ENCODE measurements around the gene UBE2E3. TPM values are rescaled to one million over a fixed set of nuclear protein-coding genes. Genes with fewer than 3 reads are reported as not detected.
"Not testable (repeated sequence)": the region's sequence is repeated elsewhere in the genome, so short reads cannot be mapped to it uniquely, and the experiment has no call there.

The UBE2E3 gene
- total RNA-seq, 2 experiments from 2014 or later = 26.7 to 29.4 TPM

- DNase-seq (peak; percentile 30), ATAC-seq (peak; percentile 92)
- H3K27ac Mint-ChIP-seq = no peak overlapping the region
- no peaks in the 10 kb centered on the region for H3K9me3 Mint-ChIP-seq
- intact Hi-C loops (cut with micrococcal nuclease) = loop anchor here (1.0 kb wide), 1 partner anchor 638 kb away; no protein-coding TSS in a partner anchor
- H3K4me1 Mint-ChIP-seq (ENCODE audit: low read depth) = peaks cover 7% of the 10 kb centered on the region
- CTCF ChIA-PET = interaction anchor here (0.6 to 1.5 kb wide), 5 partner anchors 28 to 639 kb away, joined by 3 to 7 read pairs (median 4); no protein-coding TSS in a partner anchor
- POLR2A ChIA-PET = no interaction called here
- H3K36me3 Mint-ChIP-seq (ENCODE audit: low read depth) = no peaks in the 10 kb centered on the region
- no peaks in the 10 kb centered on the region for H3K27me3 Mint-ChIP-seq
- TF ChIP-seq CTCF (IDR thresholded peaks at IDR 0.05) = peak; percentile 86
- no peak overlapping the region for H3K4me3 Mint-ChIP-seq
Observed at GRCh38 chr2:181077128-181077709, 96.8 kb downstream of the UBE2E3 start.

GRCh38 chr2:181083140-181083539 lies 102.7 kb downstream of the UBE2E3 start:
- H3K9me3 Mint-ChIP-seq = no peaks in the 10 kb centered on the region
- no peak for ATAC-seq

GRCh38 chr2:181085734-181086133 lies 105.3 kb downstream of the UBE2E3 start:
- ATAC-seq (no peak), DNase-seq (no peak)
- H3K27ac Mint-ChIP-seq = no peak overlapping the region
- intact Hi-C loops (cut with micrococcal nuclease) = no loop called here
- H3K36me3 Mint-ChIP-seq (ENCODE audit: low read depth) = no peaks in the 10 kb centered on the region
- no peaks in the 10 kb centered on the region for H3K9me3 Mint-ChIP-seq
- H3K4me3 Mint-ChIP-seq = no peak overlapping the region
- CTCF ChIA-PET = interaction anchor here (0.9 to 2.5 kb wide), 3 partner anchors 19 to 629 kb away, joined by 5 to 13 read pairs (median 7); no protein-coding TSS in a partner anchor
- POLR2A ChIA-PET = no interaction called here
- no peaks in the 10 kb centered on the region for H3K27me3 Mint-ChIP-seq
- no peak for TF ChIP-seq CTCF (IDR thresholded peaks at IDR 0.05)
- H3K4me1 Mint-ChIP-seq (ENCODE audit: low read depth) = no peaks in the 10 kb centered on the region

More at GRCh38 chr2:181083140-181083539, 102.7 kb downstream of the UBE2E3 start:
- CTCF ChIA-PET = no interaction called here
- no peak for DNase-seq
- Mint-ChIP-seq H3K4me3 (no peak overlapping the region), H3K27me3 (no peaks in the 10 kb centered on the region), H3K27ac (no peak overlapping the region), H3K36me3 (ENCODE audit: low read depth) (no peaks in the 10 kb centered on the region), H3K4me1 (ENCODE audit: low read depth) (no peaks in the 10 kb centered on the region)
- intact Hi-C loops (cut with micrococcal nuclease) = no loop called here
- TF ChIP-seq CTCF (IDR thresholded peaks at IDR 0.05) = no peak
- POLR2A ChIA-PET = no interaction called here

GRCh38 chr2:181091920-181092319 lies 111.5 kb downstream of the UBE2E3 start:
- CTCF ChIA-PET = interaction anchor here (1.3 to 2.7 kb wide), 2 partner anchors 13 to 481 kb away, joined by 4 to 12 read pairs; no protein-coding TSS in a partner anchor
- POLR2A ChIA-PET, H3K27ac Mint-ChIP-seq: not testable (repeated sequence)

GRCh38 chr2:181095486-181095885 lies 115.1 kb downstream of the UBE2E3 start:
- POLR2A ChIA-PET = interaction anchor here (1.0 kb wide), 1 partner anchor 375 kb away, joined by 3 read pairs; no protein-coding TSS in a partner anchor
- CTCF ChIA-PET = interaction anchor here (1.1 kb wide), 1 partner anchor 9 kb away, joined by 7 read pairs; no protein-coding TSS in a partner anchor
- TF ChIP-seq CTCF (IDR thresholded peaks at IDR 0.05) = no peak
- H3K36me3 Mint-ChIP-seq (ENCODE audit: low read depth) = peaks cover 13% of the 10 kb centered on the region
- H3K27me3 Mint-ChIP-seq = no peaks in the 10 kb centered on the region
- H3K9me3 Mint-ChIP-seq = peaks cover 16% of the 10 kb centered on the region
- intact Hi-C loops (cut with micrococcal nuclease) = no loop called here
- no peak overlapping the region for H3K4me3 Mint-ChIP-seq
- ATAC-seq (no peak), DNase-seq (no peak)
- H3K4me1 Mint-ChIP-seq (ENCODE audit: low read depth) = peaks cover 4% of the 10 kb centered on the region
- no peak overlapping the region for H3K27ac Mint-ChIP-seq

More at GRCh38 chr2:181091920-181092319, 111.5 kb downstream of the UBE2E3 start:
- H3K4me1 Mint-ChIP-seq (ENCODE audit: low read depth); H3K4me3 Mint-ChIP-seq; ATAC-seq; intact Hi-C loops (cut with micrococcal nuclease); DNase-seq; H3K27me3 Mint-ChIP-seq: not testable (repeated sequence)
- Mint-ChIP-seq H3K9me3 (peaks cover 16% of the 10 kb centered on the region), H3K36me3 (ENCODE audit: low read depth) (peaks cover 13% of the 10 kb centered on the region)
